Activated CD8-positive, alpha-beta memory T cell treated with anti-CD3 and anti-CD28 coated beads for 1 hour (primary cell): ENCODE results near the gene XKR7.

ENCODE experiments used
- DNase-seq, 2 donors: peaks; one replicate each; pipeline ENCODE4 v3.0.0-alpha.2; 2020; ENCODE audit warnings: low read depth in 1 of 2; ENCODE audit errors: extremely low read depth in 1 of 2

Gene XKR7

GRCh38 chr20:31939661-31940060 is 28.3 kb upstream of the XKR7 start:
- DNase-seq = no peak

DNA sequence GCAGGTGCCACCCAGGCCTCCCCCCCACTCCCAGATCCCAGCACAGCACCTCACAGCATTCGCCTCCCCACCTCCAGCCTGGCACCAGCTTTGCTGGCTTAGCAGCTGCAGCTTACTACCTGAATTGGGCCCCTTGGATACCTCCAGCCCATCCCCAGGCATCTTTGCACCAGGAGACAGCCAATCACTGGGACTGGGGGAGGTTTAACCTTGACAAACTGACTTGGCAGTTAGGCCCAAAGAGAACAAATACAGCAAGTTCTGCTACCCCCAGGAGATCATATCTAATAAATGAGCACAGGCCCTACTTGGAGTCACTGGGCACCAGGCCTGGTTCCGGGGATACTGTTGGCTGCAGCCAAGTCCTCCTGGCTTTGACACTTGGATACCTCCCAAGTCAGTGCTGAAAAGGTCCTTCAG is 24.9 kb upstream of the XKR7 start:
- DNase-seq = no peak

GRCh38 chr20:31945319-31945718 is 22.6 kb upstream of the XKR7 start:
- DNase-seq = no peak

DNA sequence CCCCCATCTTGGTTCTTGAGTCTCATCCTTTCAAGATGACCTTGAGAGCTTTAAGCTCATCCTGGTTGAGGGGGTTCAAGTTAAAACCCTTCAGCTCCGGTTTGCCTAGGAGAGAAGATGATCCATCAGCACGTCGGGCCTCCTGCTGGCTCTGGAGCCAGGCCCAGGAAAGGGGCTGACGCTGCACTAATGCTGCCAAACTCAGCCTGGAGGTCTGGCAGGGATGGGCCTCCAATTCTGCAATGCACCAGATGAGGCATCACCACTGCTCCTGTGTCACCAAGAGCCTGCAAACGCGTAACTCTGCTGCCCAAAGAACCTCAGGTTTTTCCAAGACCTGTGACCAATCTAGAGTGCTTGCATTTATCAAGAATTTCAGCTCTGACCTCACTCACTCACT is 22.2 kb upstream of the XKR7 start:
- no peak for DNase-seq

- no peak for DNase-seq
These were observed 19.9 kb upstream of the XKR7 start for GRCh38 chr20:31948008-31948407.

- no peak for DNase-seq
These were observed 17.9 kb upstream of the XKR7 start for GRCh38 chr20:31949877-31950646.

DNA sequence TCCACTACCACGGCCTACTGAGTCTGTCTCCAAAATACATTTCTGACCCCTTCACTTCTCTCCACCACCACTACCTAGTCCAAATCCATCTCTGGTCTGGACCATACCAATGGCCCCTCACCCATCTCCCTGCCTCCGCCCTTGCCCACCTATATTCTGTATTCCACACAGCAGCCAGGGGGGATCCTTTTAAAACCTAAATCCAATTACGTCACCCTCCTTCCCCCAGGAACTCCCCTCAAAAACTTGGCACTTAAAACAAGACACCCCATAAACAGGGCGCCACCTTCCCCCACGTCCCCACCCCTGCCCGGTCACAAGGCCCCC is 16.8 kb upstream of the XKR7 start:
- DNase-seq = no peak

GRCh38 chr20:31951530-31952453 is 16.2 kb upstream of the XKR7 start, which contains the start of gene PDRG1:
Gene PDRG1 (minus strand): TSS chr20:31952046. CDS start chr20:31951961, 85 bp downstream.
- peak; percentile 91 to 98 for DNase-seq

GRCh38 chr20:31953556-31954148 is 14.3 kb upstream of the XKR7 start:
- DNase-seq = no peak

DNA sequence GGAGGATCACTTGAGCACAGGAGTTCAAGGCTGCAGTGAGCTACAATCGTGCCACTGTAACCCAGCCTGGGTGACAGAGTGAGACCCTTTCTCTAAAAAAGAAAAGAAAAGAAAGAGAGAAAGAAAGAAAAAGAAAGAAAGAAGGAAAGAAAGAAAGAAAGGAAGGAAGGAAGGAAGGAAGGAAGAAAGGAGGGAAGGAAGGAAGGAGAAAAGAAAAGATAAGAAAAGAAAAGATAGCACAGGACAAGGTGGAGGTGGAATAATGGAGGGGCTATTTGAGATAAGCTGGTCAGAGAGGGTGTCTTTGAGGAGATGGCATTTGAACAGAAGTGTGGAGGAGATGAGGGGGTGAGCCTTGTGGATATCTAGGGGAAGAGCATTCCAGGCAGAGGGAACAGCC is 13.5 kb upstream of the XKR7 start:
- DNase-seq = no peak

GRCh38 chr20:31956556-31957526 is 11.1 kb upstream of the XKR7 start:
- no peak for DNase-seq

DNA sequence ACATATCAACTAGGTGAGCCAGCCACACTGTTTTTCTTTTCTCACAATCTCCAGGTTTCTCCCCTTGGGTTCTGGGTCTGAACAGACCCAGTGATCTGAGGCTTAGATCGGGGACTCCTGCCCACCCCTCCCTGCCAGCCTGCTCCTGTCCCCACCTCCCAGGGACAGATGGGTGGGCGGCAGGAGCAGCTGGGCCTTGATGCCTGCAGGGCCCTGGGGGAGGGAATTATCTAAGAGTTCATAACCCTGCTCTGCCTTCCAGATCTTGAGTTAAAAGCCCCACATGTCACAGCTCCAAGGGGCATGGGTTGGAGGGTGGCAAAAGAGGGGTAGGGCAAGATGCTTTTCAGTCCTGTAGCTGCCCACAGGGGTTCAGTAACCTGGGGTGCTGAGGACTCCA is 5.2 kb upstream of the XKR7 start:
- no peak for DNase-seq

GRCh38 chr20:31963889-31964288 is 4.1 kb upstream of the XKR7 start:
- DNase-seq = no peak

DNA sequence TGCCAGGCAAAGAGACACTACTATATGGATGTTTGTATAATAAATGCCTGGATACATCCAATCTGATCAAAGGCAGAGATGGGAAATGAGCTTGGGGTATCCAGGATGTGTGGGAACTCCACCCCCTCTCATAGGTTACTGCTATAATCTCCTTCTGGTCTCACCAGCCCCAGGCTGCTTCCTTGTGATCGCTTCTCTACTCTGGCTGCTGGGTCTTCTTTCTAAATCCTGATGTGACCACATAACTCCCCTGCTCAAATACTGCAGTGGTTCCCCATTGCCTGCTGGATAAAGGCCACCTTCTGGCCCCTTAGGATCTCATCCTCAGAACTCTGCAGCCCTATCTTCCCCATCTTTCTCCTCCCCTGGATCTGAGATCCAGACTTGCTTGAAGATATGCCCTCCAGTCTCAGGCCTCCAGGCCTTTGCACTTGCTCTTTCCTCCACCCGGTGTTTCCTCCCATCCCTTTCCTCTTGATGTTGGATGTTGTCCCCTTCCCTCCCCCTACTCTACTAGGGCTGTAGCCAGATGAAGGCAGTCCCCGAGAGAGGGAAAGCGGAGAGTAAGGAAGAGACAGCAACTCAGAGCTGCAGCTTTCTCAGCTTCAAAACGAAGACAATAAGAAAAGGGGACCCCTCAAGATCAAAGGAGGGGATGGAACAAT is 828 bp upstream of the XKR7 start:
- no peak for DNase-seq

DNA sequence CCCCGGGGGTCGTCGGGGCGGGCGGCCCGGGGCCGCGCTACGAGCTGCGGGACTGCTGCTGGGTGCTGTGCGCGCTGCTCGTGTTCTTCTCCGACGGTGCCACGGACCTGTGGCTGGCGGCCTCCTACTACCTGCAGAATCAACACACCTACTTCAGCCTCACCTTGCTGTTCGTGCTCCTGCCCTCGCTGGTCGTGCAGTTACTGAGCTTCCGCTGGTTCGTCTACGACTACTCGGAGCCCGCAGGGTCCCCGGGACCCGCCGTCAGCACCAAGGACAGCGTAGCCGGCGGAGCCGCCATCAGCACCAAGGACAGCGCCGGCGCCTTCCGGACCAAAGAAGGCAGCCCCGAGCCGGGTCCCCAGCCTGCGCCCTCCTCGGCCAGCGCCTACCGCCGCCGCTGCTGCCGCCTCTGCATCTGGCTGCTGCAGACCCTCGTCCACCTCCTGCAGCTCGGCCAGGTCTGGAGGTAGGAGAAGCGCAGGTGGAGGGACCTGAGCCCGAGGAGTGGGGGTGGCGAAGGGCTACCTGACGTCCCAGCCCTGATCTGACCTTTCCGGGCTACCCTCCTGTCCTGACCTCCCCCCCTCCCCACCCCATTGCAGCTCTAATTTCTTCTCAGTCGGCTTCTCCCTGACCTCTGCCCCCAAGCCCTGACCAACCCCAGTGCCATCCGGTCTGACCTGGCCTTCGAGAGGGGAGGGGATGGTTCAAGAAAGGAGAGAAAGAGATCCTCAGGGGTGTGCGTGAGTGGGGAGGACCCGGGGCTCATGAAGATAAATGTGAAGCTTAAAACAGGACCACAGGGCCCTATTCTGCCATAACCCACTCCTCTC is 558 bp downstream of the XKR7 start:
- peak; percentile 43 to 72 for DNase-seq

- DNase-seq = no peak
These were observed 2.0 kb downstream of the XKR7 start for GRCh38 chr20:31969991-31970390.

GRCh38 chr20:31972471-31973021 is 4.6 kb downstream of the XKR7 start:
- DNase-seq = no peak

- no peak for DNase-seq
These were observed 6.3 kb downstream of the XKR7 start for GRCh38 chr20:31974296-31974695.
